Kidney capillary endothelial cell (primary cell): ENCODE data around the gene WHAMM.
"Not testable (repeated sequence)": the region's sequence is repeated elsewhere in the genome, so short reads cannot be mapped to it uniquely, and the experiment has no call there.

ENCODE experiments used
- DNase-seq: peaks from one replicate; pipeline ENCODE4 v3.0.0-alpha.2; 2018; ENCODE audit warnings: low spot score

Gene WHAMM

DNA sequence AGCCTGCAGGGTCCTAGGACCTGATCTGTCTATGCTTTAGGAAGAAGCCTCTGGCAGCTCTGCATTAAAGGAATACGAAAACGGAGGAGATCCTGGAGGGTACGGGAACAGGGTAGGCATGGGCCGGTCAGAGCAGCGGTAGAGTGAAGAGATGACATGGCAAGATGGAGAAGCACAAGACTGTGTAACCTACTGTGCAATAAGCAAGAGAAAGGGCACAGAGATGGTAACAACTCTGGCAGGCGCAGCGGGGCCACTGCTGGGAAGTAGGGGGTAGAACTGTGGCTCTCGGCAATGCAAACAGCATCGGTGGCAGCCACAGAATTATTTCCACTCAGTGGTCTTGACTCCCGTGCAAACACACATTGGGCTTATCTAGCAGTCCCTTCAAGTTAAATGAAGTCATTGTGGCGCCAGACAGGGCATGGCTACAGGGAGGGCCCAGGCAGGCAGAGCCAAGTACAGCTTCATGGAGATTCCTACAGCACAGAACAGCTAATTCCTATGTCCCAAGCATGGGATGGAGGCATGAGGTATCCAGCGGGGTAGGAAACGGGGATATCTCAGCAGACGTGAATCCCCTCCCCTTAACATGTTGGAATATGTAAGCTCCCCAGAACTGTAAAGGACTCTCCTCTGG lies 28.8 kb downstream of the WHAMM start:
- no peak for DNase-seq

DNA sequence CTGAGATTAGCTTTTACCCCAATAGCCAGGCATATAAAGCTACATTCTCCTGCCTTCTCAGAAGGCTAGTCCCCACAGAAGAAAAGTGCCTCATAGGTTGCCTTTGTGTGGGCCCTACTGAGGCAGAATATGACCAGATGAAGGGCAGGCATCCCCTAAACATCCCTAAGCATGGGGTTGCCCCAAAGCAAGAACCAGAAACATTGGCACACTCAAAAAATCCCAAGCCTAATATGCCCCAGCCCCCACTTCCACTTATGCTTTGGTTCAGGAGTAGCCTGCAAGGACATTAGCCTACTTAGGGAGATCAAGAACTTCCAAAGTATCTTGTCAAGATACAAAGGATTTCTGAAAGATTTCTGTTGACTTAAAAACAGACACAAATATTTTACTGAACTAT lies 29.7 kb downstream of the WHAMM start:
- DNase-seq: no peak

DNA sequence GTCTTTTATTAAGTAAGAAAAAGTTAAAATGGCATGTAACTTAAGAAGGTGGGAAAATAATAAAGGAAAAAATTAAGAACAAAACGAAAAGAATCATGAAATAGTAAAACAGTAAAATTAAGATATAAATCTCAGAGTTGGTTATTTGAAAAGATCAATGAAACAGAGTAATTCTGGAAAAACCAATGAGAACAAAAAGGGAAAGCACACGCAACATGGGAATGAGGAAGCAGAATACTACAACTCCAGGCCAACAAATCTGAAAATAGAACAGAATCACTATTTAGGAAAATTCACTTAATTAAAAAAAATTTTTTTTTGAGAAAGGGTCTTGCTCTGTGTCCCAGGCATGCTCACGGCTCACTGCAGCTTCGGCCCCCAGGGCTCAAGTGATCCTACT lies 30.7 kb downstream of the WHAMM start:
- no peak for DNase-seq

DNA sequence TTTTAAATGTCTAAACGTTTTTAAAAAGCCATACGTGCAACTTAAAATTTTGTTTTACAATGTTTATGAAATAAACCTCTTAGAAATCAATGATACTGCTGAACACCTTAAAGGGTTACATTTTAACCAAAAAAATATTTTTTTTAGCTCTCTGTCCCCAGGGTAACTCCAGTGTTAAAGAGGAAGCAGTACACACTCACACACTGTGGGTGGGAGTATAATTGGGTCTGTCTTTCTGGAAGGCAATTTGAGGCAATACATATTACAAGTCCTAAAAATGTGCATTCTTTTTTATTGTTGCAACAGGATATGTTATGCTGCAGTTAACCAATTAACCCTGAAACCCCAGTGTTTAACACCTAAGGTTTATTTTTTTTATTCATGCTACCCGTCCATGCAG lies 34.1 kb downstream of the WHAMM start:
- no peak for DNase-seq

DNA sequence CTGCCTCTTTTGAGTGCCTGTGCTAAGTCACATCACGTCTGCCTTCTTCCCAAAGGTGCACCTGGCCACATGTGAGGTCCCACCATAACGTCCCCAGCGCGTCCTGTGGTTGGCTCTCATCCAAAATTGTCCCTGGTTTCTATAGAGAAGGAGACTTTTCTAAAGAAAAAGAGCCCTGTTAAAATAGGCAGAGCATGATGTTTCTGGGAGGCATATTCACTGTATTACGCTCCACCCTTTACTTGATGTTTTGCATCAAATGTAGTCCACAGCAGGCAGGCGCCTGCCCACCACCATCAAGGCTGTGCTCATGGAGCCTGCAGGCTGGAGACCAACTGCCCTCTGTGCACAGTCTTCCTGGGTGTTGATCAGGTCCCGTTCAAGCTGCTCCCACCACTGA lies 36.3 kb downstream of the WHAMM start:
- no peak for DNase-seq

DNA sequence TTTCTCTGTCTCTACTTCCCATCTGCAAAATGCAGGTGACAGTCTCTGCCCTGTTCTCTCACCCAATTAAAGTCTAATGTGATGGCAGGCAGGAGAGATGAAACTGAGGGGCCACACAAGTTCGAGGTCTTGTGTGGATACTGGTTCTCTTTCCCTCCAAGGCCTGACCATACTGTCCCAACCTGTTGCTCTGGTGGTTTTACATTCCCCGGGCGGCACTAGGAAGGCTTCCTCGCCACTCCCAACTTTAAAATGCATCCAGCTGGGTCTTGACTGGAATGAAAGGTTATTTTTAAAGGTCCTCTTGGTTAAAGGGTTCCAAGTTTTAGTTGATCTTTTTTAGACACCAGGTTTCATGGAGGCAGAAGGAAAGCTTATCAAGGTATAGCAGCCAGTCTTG lies 37.2 kb downstream of the WHAMM start:
- no peak for DNase-seq

DNA sequence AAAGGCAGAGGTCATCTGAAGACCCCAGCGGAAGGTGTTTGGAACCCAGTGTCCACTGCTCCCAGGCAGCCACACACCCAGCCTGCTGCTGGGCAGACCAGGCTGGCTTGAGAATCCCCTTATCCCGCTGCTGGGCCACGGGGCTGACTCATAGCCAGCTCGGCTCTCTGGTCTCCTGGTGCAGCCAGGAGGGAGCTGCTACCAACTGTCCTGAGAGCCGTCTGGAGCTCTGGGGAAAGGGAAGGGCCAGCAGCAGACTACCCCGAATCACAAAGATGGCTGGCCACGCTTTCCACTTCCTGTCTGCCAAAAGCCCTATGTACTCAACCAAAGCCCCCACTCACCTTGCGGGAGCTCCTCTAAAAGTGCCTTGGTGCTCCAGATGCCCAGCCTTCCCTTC lies 38.3 kb downstream of the WHAMM start:
- DNase-seq: no peak

DNA sequence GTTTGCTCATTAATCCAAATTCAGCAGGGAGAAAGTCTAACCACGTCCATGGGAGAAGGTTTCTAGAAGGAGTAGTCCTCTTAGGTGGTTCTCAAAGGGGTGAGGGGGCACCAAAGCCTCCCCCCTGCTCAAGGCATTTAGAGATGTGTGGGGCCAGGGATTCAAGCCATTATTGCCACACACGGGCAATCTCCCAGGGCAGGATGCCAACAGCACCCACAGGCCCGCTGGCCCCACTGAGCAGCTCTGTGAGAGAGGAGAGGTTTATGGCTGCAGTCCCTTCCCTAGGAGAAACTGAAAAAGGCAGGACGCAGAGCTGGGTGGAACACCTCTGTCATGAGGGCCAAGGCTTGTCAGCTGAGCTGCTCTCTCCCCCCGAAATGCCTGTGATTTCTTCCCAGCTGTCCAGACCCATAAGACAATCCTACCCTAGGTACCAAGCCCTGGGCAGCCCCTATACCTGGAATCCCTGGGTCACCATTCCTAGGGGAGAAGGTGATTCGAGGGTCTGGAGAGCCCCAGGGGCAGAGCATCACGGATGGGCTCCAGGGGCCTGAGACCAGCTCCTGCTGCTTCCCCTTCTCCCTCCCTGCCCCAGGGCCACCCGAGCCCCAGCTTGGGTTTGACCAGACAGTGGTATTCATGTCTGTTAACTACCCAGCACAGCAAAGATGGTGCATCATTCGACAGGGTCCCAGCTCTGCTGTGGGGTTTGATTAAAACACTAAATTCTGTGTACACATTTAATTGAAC lies 39.0 kb downstream of the WHAMM start:
- DNase-seq: no peak

DNA sequence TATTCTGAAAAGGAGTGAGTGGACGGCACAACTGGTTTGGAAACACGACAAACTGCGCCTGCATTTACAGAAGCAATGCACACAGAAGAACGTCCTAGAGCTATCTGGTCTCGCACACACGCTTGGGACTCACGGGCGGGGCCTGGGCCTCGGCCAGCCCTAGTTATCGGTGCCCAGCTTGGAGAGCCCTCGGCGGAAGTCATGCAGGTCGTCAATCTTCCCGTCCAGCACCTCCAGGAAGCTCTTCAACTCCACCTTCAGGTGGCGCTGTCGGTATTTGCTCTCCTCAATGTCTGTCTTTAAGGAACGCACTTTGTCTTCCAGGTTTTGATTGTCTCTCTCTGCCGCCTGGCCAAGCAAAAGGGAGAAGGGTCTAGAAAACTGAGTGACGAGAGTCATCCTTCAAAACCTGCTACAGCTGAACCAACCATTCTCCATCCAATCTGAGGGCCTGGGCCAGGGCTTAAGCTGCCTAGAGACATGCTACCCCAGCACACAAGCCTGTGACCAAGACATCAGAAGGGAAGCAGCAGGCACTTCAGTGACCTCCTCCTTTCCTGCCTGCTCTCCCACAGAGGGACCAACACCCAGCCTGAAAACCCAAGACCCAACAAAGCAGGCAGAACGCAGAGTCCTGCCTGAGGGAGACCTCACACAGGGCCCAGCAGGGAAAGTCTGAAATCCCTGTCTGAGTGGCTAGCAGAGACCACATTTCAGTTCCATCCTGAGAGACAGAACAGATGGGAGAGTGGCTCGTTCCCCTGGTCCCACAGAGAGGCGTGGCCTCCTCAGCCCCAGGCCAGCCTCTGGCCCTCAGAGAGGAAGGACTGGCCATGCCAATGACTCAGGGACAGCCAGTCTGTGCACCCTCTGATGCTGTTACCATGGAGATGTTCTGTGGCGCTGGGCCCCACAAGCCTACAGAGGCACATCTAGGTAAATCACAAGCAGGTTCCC lies 40.4 kb downstream of the WHAMM start:
- DNase-seq: peak; percentile 80

DNA sequence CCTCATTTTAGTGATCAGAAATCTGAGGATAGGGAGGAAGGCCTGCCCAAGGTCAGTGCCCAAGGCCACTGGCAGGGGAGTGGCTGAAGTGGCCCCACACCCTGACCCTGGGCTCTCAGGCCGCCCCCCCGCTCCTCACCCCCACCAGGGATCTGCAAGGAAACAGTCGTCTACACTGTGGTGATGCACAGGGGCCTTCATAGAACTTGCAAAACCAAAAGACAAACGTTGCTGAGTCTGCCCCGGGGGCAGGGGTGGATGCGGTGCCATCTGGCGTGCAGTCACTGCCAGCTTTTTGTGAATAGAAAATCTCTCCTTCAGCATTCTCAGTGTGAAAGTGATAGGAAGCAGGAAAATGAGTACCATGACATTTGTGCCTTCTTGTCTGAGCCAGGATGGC lies 41.3 kb downstream of the WHAMM start:
- DNase-seq: no peak

DNA sequence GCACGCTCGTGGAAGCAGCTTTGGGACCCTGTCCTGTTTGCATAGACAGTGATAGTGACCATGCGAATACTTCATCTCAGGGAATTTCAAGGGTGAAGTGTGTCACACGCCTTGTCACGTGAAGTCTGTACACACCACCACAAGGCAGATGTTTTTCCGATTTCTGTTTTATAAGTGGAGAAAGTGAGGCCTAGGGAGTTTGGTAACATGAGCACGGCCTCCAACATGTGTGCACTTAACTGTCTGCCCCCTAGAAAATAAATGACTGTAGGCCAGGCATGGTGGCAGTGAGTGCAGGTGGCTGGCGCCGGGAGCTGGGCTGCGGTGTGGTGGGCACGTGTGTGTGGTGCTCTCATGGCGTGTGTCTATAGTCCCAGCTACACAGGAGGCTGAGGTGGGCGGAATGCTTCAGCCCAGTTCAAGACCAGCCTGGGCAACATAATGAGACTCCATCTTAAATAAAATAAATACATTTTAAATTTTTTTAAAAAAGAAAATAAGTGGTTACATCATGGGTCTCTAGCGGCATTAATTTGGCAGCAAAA lies 42.0 kb downstream of the WHAMM start:
- no peak for DNase-seq

DNA sequence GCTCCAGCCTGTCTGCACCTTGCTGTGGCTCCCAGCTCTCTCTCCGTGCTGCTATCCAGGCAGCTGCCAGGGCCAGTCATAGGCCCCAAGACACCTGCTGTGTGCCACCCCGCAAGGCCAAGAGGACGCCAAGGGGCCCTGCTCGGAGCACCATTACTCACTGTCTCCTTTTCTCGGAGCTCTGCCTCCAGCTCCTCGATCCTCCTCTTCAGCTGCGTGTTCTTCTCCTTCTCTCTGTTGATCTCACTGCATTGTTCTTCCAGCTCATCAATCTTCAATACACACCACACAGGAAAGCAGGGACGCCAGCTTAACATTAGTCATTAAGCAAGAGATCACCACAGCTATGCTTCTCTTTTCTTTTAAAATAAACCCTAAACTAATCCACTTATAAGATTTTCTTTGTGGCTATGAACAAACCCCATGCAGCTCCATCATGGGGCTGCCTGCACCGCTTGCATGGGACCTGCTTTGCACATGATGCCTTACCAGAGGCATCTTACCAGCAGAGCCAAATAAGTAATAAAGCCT lies 42.6 kb downstream of the WHAMM start:
- no peak for DNase-seq

DNA sequence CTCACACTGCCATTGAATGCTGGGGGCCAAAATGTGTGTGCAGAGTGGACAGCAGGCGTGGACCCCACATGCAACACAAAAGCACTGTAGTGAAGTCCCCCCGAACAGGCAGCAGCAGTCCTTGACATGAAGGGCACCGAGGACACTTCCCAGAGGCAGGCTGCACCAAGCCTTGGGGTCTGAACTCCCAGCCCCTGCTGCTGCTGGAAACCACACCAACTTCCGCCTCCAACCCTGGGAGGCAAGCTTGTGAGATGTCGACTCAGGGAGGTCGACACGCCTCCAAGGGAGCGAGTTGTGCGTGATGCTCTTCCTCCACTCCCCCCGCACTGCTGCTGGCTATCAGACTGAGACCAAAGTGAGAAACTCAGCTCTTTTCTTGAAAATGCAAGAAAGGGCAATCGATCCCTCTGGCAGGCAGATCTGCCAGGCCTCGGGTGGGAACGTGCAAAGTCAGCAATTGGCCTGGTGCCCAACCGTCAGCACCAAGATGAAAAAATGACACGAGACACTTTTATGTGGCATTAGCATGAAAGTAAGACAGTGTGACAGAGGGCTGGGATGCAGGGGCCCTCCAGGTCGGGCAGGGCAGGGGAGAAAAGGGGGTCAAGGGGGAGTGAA lies 43.6 kb downstream of the WHAMM start:
- no peak for DNase-seq

DNA sequence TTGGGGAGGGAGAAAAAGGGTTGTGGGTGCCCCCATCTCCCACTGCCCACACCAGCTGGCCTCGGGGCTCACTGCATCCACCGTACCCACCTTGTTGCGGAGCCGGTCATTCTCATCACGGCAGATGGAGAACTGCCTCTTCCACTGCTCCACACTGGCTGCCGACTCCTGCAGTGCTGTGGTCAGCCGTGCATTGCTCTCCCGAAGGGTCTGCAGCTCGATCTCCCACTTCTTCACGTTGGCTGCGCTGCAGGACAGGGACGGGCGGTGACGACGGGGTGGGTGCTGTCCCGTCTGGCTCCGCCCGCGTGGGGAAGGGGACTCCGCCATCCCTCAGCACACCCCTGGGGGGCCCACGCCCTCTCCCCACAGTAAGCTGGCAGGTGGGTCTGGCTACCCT lies 45.1 kb downstream of the WHAMM start:
- no peak for DNase-seq

DNA sequence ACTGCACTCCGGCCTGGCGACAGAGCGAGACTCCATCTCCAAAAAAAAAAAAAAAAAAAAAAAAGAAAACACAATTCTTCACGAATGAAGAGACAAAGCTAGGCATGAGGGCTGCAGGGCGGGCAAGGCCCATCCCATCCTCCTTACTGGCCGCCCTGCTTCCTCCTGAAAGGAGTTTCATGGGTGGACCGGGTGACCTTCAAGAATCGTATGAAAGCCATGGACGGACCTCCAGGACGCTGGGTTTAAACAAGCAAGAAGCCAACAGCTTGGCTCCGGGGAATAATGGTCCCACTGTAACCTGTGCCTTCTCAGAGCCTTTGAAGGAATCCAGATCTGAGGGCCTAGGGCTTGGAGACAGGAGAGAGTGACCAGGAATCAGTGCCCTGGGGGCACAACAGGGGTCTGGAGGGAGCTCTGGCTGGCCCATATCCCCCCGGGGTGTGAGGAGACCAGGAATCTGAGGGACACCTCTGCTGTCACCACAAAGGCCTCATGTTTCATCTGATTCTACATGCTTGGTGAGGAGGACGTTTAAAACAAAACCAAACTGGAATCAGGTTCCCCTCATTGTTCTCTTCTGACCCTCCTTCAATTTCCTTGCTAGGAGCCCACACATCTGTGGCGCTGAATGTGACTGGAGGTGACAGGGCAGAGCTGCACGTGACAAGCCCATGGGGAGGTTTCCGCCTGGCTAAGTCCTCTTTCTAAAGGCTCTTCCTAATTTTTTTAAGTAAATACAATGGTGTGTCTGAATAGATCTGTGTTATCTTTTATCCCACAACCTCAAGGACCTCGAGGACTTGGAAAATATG lies 46.1 kb downstream of the WHAMM start:
- no peak for DNase-seq

DNA sequence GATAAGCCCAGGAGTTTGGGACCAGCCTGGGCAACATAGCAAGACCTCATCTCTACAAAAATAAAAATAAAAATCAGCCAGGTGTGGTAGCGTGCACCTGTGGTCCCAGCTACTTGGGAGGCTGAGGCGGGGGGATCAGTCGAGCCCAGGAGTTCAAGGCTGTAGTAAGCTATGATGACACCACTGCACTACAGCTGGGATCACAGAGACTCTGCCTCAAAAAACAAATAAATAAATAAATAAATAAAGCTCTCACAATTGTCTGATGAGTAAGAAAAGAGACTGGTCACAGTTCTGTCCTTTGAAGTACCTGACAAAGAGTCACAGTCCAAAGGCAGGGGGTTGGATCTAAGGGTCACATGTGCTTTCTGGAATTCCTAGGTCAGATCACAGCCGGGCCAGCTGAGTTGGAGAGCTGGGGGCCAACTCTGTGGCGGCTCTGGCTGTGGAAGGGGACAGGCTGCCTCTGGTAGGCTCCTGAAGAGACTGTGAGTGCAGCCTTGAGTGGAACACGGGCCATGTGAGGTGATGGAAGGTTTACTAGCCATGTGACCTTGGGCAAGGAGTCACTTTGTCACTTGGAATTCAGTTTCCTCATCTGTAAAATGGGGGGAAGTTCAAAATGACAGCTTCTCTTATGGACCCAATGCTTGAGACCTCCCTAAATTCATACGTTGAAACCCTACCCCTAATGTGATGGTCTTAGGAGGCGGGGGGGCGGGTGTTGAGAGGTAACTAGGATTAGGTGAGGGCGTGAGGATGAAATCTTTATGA lies 47.2 kb downstream of the WHAMM start:
- no peak for DNase-seq

DNA sequence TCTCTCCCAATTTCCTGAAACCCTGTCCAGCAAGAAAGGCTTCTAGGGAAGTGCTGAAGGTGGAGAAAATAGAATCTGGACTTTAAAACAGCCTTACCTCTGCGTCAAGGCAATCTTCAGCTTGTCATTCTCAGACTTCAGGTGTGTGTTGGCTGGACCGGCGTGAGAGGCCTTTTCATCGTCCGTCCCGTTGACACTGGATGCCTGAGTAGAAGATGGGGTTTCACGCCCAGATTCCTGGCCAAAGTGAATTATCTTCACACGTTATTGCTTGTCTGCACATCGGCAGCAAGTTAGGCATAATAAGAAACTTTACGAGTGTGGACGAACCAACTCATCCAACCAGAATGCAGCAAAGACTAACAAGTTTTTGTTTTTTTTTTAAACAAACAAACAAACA lies 49.5 kb downstream of the WHAMM start:
- DNase-seq: no peak

DNA sequence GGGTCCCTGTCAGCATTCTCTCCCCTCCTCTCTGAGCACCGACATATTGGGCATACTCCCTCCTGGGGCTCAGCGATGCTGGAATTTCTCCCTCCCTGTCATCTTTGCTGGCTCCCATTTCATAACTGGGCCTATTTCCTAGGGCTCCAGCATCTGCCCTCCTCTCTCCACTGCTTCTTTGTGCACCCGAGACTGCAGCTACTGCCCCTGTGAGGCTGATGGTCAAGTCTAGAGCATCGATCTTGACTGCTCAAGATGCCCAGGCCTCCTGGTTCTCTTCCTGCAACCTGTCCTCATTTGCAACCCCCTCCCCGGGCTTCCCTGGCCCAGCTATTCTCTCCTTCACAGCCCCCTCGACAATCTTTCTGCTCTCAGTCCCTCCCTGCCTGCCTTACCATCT lies 53.5 kb downstream of the WHAMM start:
- DNase-seq: no peak

DNA sequence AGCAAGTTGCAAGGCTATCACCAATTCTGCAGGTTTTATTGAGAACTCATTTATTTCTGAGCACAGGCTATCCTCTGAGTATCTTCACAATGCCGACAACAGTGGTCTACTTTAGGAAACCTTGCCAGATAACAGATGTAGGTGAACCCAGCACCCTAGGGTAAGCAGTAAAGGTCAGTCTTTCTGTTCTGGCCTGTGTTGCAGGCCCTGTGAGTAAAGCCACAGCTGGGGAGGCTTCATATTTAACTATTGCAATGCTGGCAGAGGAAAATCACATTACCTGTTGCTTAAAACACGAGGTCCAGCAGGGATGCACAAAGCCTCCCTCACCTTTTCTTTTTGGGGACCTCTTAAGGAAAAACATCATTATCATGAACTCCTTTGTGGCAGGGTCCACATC lies 55.5 kb downstream of the WHAMM start:
- no peak for DNase-seq

DNA sequence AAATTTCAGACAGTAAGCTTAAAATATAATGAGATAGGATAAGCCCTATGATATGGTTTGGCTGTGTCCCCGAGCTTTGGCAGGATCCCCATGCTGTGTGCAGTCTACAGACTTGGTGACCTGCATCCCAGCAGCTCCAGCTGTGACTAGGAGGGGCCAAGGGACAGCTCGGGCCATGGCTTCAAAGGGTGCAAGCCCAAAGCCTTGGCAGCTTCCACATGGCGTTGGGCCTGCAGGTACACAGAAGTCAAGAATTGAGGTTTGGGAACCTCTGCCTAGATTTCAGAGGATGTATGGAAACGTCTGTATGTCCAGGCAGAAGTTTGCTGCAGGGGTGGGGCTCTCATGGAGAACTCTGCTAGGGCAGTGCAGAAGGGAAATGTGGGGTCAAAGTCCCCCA lies 56.2 kb downstream of the WHAMM start:
- DNase-seq: not testable (repeated sequence)
